BLaER1 (cell line): ENCODE results near the gene LYPD8.
A peak's percentile ranks its signal among the peaks of the same experiment; 100 is the strongest.

Experiments
- H3K27ac ChIP-seq: shearing (Covaris generic); formaldehyde crosslinking; 2 replicates; pipeline ENCODE4 v1.8.1; 2022
- H3K27me3 ChIP-seq: shearing (Covaris generic); formaldehyde crosslinking; 2 replicates; pipeline ENCODE4 v1.8.1; 2022
- H3K36me3 ChIP-seq: shearing (Covaris generic); formaldehyde crosslinking; 2 replicates; pipeline ENCODE4 v1.8.1; 2022
- H3K4me1 ChIP-seq: shearing (Covaris generic); formaldehyde crosslinking; 2 replicates; pipeline ENCODE4 v1.8.1; 2022
- H3K4me2 ChIP-seq: shearing (Covaris generic); formaldehyde crosslinking; 2 replicates; pipeline ENCODE4 v1.8.1; 2022
- H3K4me3 ChIP-seq: shearing (Covaris generic); formaldehyde crosslinking; 2 replicates; pipeline ENCODE4 v1.8.1; 2022
- H3K9ac ChIP-seq: shearing (Covaris generic); formaldehyde crosslinking; 2 replicates; pipeline ENCODE4 v1.8.1; 2022
- H3K9me3 ChIP-seq: shearing (Covaris generic); formaldehyde crosslinking; 2 replicates; pipeline ENCODE4 v1.8.1; 2022
- H4K20me1 ChIP-seq: shearing (Covaris generic); formaldehyde crosslinking; 2 replicates; pipeline ENCODE4 v1.8.1; 2022
- Cebpa-rat ChIP-seq: shearing (Covaris generic); IDR thresholded peaks from 2 replicates; pipeline ENCODE4 v1.8.1; 2022

The LYPD8 gene

DNA sequence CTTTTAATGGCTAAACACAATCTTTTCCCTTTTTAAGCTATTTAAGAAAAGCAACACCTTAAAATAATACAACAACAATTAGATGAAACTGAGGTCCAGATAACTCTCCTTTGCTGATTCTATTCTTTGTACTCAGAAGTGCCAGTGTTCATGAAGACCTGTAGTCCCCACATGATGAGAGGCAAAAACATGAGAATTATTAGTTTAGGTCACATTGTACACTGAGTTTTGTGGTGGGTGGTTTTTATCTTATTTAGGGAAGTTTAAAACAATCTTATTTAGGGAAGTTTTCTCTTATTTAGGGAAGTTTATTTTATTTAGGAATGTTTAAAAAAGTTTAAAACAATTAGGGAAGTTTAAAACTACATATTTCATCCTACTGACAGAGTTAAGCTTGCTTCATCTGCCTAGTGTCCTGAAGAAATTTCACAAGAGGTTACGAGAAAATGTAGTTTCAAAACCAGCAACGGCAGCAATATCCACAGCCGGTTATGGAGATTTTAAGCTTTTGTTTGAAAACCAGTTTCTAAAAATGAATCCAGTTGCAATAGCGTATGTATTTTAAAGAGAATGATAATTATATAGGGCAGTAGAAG lies 45.2 kb downstream of the LYPD8 start:
- no peak for TF ChIP-seq Cebpa-rat
- no peaks in the 10 kb centered on the region for H3K36me3 ChIP-seq
- H4K20me1 ChIP-seq = no peaks in the 10 kb centered on the region
- no peak overlapping the region for H3K4me3 ChIP-seq
- peaks cover 55% of the 10 kb centered on the region for H3K9me3 ChIP-seq
- H3K9ac ChIP-seq = no peak overlapping the region
- H3K27me3 ChIP-seq = no peaks in the 10 kb centered on the region
- no peaks in the 10 kb centered on the region for H3K4me1 ChIP-seq
- H3K4me2 ChIP-seq = no peak overlapping the region
- H3K27ac ChIP-seq = no peak overlapping the region

DNA sequence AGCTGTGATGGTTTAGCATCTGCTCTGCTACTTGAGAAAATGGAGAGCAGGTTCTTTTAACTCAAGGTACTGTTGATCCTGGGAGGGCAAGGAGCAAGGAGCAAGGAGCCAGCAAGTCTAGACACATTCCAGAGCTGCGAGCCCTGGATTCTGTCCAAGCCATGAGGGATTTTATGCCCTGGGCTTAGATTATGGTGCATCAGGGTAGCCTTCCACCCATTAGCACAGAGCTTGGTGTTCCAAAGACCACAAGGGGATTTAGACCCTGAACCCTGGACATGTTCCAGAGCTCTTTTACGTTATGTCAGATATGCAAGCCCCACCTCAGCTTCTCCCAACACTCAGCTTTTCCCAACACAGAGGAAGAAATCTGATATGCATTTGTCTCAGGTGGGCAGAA lies 51.0 kb downstream of the LYPD8 start:
- Histone ChIP-seq H3K4me3 (no peak overlapping the region), H3K27ac (no peak overlapping the region; the same call in 1 of the 2 replicates), H4K20me1 (no peaks in the 10 kb centered on the region), H3K9ac (no peak overlapping the region), H3K4me2 (no peak overlapping the region), H3K9me3 (peaks cover 11% of the 10 kb centered on the region; the same call in 1 of the 2 replicates), H3K36me3 (no peaks in the 10 kb centered on the region), H3K27me3 (no peaks in the 10 kb centered on the region), H3K4me1 (0 out of 2 replicates have a peak, but pooled peaks cover 12% of the 10 kb centered on the region)
- no peak for TF ChIP-seq Cebpa-rat

- 0 out of 2 replicates have a peak, but pooled peaks cover 12% of the 10 kb centered on the region for H3K4me1 ChIP-seq
- H4K20me1 ChIP-seq = no peaks in the 10 kb centered on the region
- no peak for TF ChIP-seq Cebpa-rat
- no peak overlapping the region for H3K9ac ChIP-seq
- no peak overlapping the region for H3K27ac ChIP-seq
- H3K4me3 ChIP-seq = no peak overlapping the region
- H3K4me2 ChIP-seq = no peak overlapping the region
- H3K27me3 ChIP-seq = no peaks in the 10 kb centered on the region
- no peaks in the 10 kb centered on the region for H3K36me3 ChIP-seq
- H3K9me3 ChIP-seq = peaks cover 9% of the 10 kb centered on the region; the same call in 1 of the 2 replicates
Measured at GRCh38 chr1:248703674-248704073, 51.9 kb downstream of the LYPD8 start.

DNA sequence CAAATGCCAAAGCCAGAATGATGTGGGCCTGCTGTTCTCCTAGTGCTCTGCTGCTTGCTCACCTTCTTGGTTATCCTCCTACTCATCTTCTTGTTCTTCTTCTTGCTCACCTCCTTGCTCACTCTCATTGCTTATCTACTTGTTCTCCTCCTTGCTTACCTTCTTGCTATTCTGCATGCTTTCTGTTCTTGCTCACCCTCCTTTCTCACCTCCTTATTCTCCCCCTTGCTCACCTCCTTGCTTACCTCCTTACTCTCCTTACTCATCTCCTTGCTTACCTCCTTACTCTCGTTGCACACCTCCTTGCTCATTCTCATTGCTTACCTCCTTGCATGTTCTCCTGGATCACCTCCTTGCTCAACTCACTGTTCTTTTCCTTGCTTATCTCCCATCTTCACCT lies 52.8 kb downstream of the LYPD8 start, which contains the start of gene OR14I1:
TSS of gene OR14I1 (minus strand) at position 53 of the 400 bp plus-strand sequence.
- Histone ChIP-seq H3K9me3 (peaks cover 9% of the 10 kb centered on the region; the same call in 1 of the 2 replicates), H3K27ac (no peak within 1 kb of the TSS), H3K4me1 (peaks cover 12% of the 10 kb centered on the region; the same call in 1 of the 2 replicates), H3K9ac (no peak within 1 kb of the TSS), H3K4me3 (no peak within 1 kb of the TSS), H3K36me3 (no peaks in the 10 kb centered on the region), H3K4me2 (peak within 1 kb of the TSS; percentile 6; the same call in 1 of the 2 replicates), H3K27me3 (no peaks in the 10 kb centered on the region), H4K20me1 (no peaks in the 10 kb centered on the region)
- TF ChIP-seq Cebpa-rat = no peak

DNA sequence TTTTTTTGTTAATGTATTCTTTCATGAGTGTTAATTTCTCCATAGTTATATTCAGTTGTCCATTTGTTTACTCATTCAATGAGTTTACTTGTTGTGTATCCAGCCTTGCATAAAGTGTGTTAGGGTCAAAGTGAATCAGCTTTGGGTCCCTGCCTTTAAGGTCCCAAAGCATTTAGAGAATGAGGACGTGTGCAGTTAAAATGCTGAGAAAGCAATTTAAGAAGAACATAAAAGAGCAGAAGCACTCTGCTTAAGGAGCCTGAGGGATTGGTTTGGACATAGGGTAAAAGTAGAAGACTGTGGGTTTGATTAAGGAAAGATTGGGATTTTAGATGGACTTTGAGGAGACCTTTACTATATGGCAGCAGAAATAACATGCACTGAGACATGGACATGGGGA lies 56.5 kb downstream of the LYPD8 start:
- H3K27me3 ChIP-seq = no peaks in the 10 kb centered on the region
- no peaks in the 10 kb centered on the region for H3K9me3 ChIP-seq
- TF ChIP-seq Cebpa-rat = no peak

GRCh38 chr1:248697907-248698306 lies 57.7 kb downstream of the LYPD8 start:
- Histone ChIP-seq H3K36me3 (no peaks in the 10 kb centered on the region), H3K9ac (no peak overlapping the region), H3K4me1 (peaks cover 26% of the 10 kb centered on the region), H3K4me2 (no peak overlapping the region), H4K20me1 (no peaks in the 10 kb centered on the region), H3K4me3 (no peak overlapping the region), H3K27ac (no peak overlapping the region), H3K9me3 (no peaks in the 10 kb centered on the region), H3K27me3 (no peaks in the 10 kb centered on the region)
- TF ChIP-seq Cebpa-rat = no peak

More for the DNA sequence above, 56.5 kb downstream of the LYPD8 start:
- no peaks in the 10 kb centered on the region for H3K36me3 ChIP-seq
- no peak overlapping the region for H3K27ac ChIP-seq
- H3K4me3 ChIP-seq = no peak overlapping the region
- H3K9ac ChIP-seq = no peak overlapping the region
- no peak overlapping the region for H3K4me2 ChIP-seq
- H3K4me1 ChIP-seq = peaks cover 26% of the 10 kb centered on the region
- no peaks in the 10 kb centered on the region for H4K20me1 ChIP-seq

DNA sequence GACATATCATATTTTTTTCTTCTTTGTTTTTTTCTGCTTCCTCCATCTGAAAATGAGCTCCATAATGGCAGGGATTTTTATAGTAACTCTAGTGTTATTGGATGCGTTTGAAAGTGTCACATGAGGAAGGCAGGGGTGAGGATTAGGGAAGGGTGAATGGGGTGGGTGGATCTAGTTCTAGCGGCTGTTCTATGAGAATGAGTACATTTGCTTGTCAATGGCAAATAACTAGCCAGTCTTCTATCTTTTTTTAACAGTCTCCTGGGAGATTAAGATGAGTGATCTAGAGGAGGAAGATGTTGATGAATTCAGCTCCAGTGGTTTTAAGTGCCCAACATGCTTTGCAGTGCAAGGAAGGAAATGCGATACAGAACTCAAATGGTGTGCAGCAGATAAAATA lies 58.8 kb downstream of the LYPD8 start:
- Histone ChIP-seq H3K36me3 (no peaks in the 10 kb centered on the region), H3K4me3 (no peak overlapping the region), H3K4me1 (peaks cover 22% of the 10 kb centered on the region), H3K4me2 (peak overlapping the region; percentile 75), H3K27me3 (no peaks in the 10 kb centered on the region), H3K27ac (peak overlapping the region; percentile 50; the same call in 1 of the 2 replicates), H3K9ac (no peak overlapping the region), H3K9me3 (peaks cover 7% of the 10 kb centered on the region), H4K20me1 (no peaks in the 10 kb centered on the region)
- no peak for TF ChIP-seq Cebpa-rat

GRCh38 chr1:248696261-248696660 lies 59.3 kb downstream of the LYPD8 start:
- peak overlapping the region; percentile 75 for H3K4me2 ChIP-seq

DNA sequence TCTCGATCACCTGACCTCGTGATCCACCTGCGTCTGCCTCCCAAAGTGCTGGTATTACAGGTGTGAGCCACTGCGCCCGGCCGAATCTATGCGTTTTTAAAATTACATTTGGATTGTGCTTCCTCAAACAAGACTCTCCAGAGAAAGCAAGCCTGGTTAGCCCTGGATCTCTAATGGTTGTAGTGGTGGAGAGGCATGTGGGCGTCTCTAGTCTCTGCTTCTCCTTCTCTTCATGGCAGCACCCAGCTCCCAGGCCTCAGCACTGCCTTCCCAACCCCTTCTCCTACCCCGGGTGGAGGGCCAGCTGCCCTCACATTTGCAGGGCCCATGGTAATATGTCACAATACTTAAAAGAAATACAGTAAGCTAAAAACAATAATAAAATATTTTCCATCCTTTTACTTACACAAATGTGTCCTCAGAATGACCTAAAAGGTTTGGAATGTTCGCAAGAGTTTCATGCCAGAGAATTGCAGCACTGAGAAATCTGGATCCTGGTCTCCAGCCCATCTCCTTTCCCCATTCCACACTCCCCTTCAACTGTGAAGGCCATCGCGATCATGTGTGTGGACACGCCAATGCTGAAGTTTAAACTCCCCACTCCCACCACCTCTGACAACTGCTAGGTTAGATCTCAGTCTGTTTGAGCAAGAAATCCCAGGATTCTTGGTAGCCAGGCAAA lies 60.0 kb downstream of the LYPD8 start:
- Histone ChIP-seq H3K9me3 (peaks cover 16% of the 10 kb centered on the region), H3K9ac (no peak overlapping the region), H4K20me1 (no peaks in the 10 kb centered on the region), H3K4me3 (no peak overlapping the region), H3K27ac (peak overlapping the region; percentile 50; the same call in 1 of the 2 replicates), H3K27me3 (no peaks in the 10 kb centered on the region), H3K36me3 (no peaks in the 10 kb centered on the region), H3K4me1 (peaks cover 20% of the 10 kb centered on the region), H3K4me2 (peak overlapping the region; percentile 75; the same call in 1 of the 2 replicates)
- TF ChIP-seq Cebpa-rat = no peak

More at GRCh38 chr1:248696261-248696660, 59.3 kb downstream of the LYPD8 start:
- Histone ChIP-seq H3K27me3 (no peaks in the 10 kb centered on the region), H3K9me3 (peaks cover 12% of the 10 kb centered on the region), H4K20me1 (no peaks in the 10 kb centered on the region), H3K4me1 (peaks cover 20% of the 10 kb centered on the region), H3K27ac (peak overlapping the region; percentile 50; the same call in 1 of the 2 replicates), H3K36me3 (no peaks in the 10 kb centered on the region), H3K4me3 (no peak overlapping the region), H3K9ac (no peak overlapping the region)
- no peak for TF ChIP-seq Cebpa-rat

DNA sequence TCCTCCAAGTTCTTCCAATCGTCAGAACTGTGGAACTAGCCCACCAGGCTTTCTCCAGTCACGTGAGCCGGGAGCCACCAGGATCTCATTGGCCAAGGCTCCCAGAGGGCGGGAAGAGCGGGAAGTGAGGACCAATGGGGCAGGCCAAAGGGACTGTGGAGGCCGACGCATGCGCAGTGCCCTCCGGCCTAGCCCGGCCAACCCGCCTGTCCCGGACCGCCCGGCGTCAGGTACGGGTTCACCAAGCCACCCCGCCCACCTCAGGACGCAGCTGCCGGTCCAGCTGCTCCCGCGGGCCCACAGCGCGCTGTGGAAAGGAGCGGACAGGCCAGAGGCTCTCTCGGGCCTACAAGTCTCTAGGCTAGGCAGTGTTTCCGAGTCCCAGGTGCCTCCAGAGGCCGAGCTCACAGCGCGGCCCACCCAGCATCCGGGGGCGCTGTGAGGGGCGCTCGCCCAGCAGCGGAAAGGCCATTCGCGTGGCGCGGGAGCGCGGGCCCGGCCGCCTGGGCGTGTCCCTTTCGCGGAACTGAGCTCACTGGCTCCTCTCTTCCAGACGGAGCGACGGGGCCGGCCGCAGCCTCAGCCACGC lies 63.9 kb downstream of the LYPD8 start:
- H3K4me1 ChIP-seq = peaks cover 18% of the 10 kb centered on the region
- H4K20me1 ChIP-seq = no peaks in the 10 kb centered on the region
- H3K9ac ChIP-seq = no peak overlapping the region
- TF ChIP-seq Cebpa-rat = no peak
- H3K4me3 ChIP-seq = no peak overlapping the region
- no peaks in the 10 kb centered on the region for H3K27me3 ChIP-seq
- no peak overlapping the region for H3K4me2 ChIP-seq
- peaks cover 26% of the 10 kb centered on the region for H3K9me3 ChIP-seq
- H3K36me3 ChIP-seq = no peaks in the 10 kb centered on the region
- H3K27ac ChIP-seq = no peak overlapping the region
